ENCODE measurements around the gene PEX14. TPM values are rescaled to one million over a fixed set of nuclear protein-coding genes. Genes with fewer than 3 reads are reported as not detected.

The PEX14 gene
- total and polyA plus RNA-seq, 4 donors, result 9.5 to 26.9 (median 19.7) TPM

DNA sequence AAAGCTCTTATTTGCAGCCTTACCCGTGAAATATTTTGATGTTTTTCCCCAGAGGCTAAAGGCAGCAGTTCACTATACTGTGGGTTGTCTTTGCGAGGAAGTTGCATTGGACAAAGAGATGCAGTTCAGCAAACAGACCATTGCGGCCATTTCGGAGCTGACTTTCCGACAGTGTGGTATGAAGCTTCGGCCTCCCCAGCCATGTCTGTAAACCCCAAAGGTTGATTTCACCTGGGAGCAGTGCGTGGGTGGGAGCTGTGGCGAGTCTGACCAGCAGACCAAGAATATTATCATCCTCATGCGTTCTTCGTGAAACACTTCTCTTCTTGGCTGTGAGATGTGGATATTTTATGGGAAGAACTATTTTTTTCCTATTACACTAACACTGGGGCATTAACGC, 41.0 kb upstream of the PEX14 start:
- no peak for DNase-seq (ENCODE audit: low read depth in 4 of 6, low spot score in 6 of 6)
- H3K4me1 ChIP-seq (ENCODE audit: control insufficient read depth, insufficient read depth, low read length), result peaks cover 24% of the 10 kb centered on the region
- 85% methylated on average over 6 of the region's 11 CpGs for WGBS (ENCODE audit: insufficient coverage)
- no peak overlapping the region for H3K4me3 ChIP-seq (ENCODE audit: low read depth, low read length)
- no peaks in the 10 kb centered on the region for H3K9me3 ChIP-seq (ENCODE audit: control insufficient read depth, insufficient read depth, low read length)
- H3K36me3 ChIP-seq (ENCODE audit: control insufficient read depth, insufficient read depth, low read length), result no peaks in the 10 kb centered on the region
- H3K27me3 ChIP-seq (ENCODE audit: control insufficient read depth, insufficient read depth, low read length), result no peaks in the 10 kb centered on the region
- no peak overlapping the region for H3K27ac ChIP-seq (ENCODE audit: low read depth, low read length)

DNA sequence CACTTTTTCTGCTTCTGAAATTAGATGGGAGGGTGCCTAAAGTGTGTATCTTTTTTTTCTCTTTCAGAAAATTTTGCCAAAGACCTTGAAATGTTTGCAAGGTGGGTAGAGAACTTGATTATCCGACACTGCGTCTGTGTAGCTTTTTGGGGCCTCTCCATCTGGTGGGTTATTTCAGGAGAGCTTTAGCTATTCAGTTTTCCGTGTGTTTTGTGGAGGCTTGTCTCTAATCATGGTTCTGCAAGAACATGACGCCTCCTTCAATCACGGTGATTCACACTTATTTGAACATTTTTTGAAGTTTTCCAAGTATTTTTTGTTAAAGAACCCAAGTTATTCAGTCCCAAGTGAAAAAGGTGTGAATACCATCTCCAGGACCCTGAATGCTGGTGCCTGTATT, 40.2 kb upstream of the PEX14 start:
- no peak overlapping the region for H3K27ac ChIP-seq (ENCODE audit: low read depth, low read length)
- no peaks in the 10 kb centered on the region for H3K27me3 ChIP-seq (ENCODE audit: control insufficient read depth, insufficient read depth, low read length)
- 92% methylated on average over 3 of the region's 5 CpGs for WGBS (ENCODE audit: insufficient coverage)
- no peaks in the 10 kb centered on the region for H3K36me3 ChIP-seq (ENCODE audit: control insufficient read depth, insufficient read depth, low read length)
- no peaks in the 10 kb centered on the region for H3K9me3 ChIP-seq (ENCODE audit: control insufficient read depth, insufficient read depth, low read length)
- H3K4me3 ChIP-seq (ENCODE audit: low read depth, low read length), result no peak overlapping the region
- no peak for DNase-seq (ENCODE audit: low read depth in 4 of 6, low spot score in 6 of 6)
- peaks cover 23% of the 10 kb centered on the region for H3K4me1 ChIP-seq (ENCODE audit: control insufficient read depth, insufficient read depth, low read length)

DNA sequence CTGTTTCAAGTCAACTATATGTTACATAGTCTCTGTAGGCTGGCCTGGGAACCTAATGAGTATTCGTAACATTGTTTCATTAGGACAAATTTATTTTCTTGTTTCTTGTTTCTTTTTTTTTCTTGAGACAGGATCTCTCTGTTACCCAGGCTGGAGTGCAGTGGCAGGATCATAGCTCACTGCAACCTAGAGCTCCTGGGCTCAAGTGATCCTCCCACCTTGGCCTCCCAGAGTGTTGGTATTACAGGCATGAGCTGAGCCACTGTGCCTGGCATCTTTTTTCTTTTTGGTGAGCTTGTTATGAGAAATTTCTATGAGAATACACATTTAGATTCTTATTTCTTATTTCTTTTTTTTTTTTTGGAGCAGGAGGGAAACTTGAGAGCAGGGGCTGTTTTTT, 37.7 kb upstream of the PEX14 start:
- Histone ChIP-seq H3K27ac (ENCODE audit: low read depth, low read length) (no peak overlapping the region), H3K4me3 (ENCODE audit: low read depth, low read length) (no peak overlapping the region), H3K36me3 (ENCODE audit: control insufficient read depth, insufficient read depth, low read length) (peaks cover 3% of the 10 kb centered on the region), H3K27me3 (ENCODE audit: control insufficient read depth, insufficient read depth, low read length) (no peaks in the 10 kb centered on the region), H3K4me1 (ENCODE audit: control insufficient read depth, insufficient read depth, low read length) (peaks cover 4% of the 10 kb centered on the region), H3K9me3 (ENCODE audit: control insufficient read depth, insufficient read depth, low read length) (no peaks in the 10 kb centered on the region)
- no CpG with 5 or more reads among the region's 1 CpG for WGBS (ENCODE audit: insufficient coverage)
- no peak for DNase-seq (ENCODE audit: low read depth in 4 of 6, low spot score in 6 of 6)

DNA sequence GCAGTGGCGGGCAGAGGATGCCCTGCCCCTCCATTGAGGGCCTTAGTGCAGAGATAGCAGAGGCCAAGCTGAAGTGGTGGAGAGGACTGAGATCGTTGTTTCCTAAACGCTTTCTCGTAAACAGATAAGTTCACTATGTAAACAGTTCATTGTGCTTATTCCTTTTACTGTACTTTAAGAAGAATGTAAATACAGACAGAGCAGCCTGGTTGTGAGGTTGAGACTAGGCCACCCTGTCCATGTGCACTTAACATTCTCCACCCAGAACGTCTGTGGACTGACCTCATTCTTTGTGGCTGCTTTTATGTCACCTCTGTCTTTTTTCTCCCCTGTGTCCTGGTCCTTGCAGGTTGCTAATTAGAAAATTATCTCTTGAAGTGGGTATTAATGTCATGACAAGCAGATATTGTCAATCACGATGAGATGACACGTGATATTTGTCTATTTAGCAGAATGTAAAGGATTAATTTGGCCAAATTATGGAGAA, 36.0 kb upstream of the PEX14 start:
- no peaks in the 10 kb centered on the region for H3K9me3 ChIP-seq (ENCODE audit: control insufficient read depth, insufficient read depth, low read length)
- peaks cover 11% of the 10 kb centered on the region for H3K36me3 ChIP-seq (ENCODE audit: control insufficient read depth, insufficient read depth, low read length)
- no peaks in the 10 kb centered on the region for H3K4me1 ChIP-seq (ENCODE audit: control insufficient read depth, insufficient read depth, low read length)
- 100% methylated on average over 2 of the region's 7 CpGs for WGBS (ENCODE audit: insufficient coverage)
- no peaks in the 10 kb centered on the region for H3K27me3 ChIP-seq (ENCODE audit: control insufficient read depth, insufficient read depth, low read length)
- no peak overlapping the region for H3K4me3 ChIP-seq (ENCODE audit: low read depth, low read length)
- H3K27ac ChIP-seq (ENCODE audit: low read depth, low read length), result no peak overlapping the region
- DNase-seq (ENCODE audit: low read depth in 4 of 6, low spot score in 6 of 6), result no peak

DNA sequence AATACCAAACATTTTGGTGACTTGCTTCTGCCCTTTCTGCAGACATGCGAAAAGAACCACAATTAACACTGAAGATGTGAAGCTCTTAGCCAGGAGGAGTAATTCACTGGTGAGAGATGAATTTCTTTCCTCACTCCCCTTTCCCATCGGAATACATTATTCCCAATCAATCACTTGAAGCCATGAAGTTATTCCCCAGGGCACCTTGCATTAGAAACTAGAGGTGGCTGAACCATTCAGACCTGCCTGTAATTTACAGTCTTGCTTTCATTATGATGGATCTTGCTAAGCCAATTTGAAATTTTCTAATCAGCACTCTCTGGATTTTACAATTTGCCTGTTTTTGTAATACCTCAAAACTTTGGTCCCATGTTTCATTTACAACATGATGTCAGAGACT, 34.4 kb upstream of the PEX14 start:
- no peak overlapping the region for H3K4me3 ChIP-seq (ENCODE audit: low read depth, low read length)
- peaks cover 11% of the 10 kb centered on the region for H3K36me3 ChIP-seq (ENCODE audit: control insufficient read depth, insufficient read depth, low read length)
- no peaks in the 10 kb centered on the region for H3K9me3 ChIP-seq (ENCODE audit: control insufficient read depth, insufficient read depth, low read length)
- no peaks in the 10 kb centered on the region for H3K4me1 ChIP-seq (ENCODE audit: control insufficient read depth, insufficient read depth, low read length)
- no peaks in the 10 kb centered on the region for H3K27me3 ChIP-seq (ENCODE audit: control insufficient read depth, insufficient read depth, low read length)
- WGBS (ENCODE audit: insufficient coverage), result 88% methylated on average over 1 of the region's 2 CpGs
- H3K27ac ChIP-seq (ENCODE audit: low read depth, low read length), result no peak overlapping the region
- peak in 1 of 6 donors; percentile 36 for DNase-seq (ENCODE audit: low read depth in 4 of 6, low spot score in 6 of 6)

DNA sequence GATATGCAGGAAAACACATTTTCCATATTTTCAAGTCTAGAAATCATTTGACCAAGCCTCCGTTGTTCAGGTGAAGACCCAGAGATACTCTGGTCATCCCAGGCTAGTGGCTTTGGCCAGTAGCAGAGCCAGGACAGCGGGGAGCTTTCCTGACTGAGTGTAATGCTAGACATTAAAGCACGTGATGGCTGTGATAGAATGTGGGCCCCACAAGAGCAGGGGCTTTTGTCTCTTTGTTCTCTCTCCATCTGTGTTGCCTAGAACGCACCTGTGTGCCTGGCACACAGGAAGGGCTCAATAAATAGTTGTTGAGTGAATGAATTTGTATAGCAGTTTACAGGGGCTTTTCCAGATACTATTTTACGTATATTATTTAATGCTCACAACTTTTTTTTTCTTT, 34.0 kb upstream of the PEX14 start:
- H3K9me3 ChIP-seq (ENCODE audit: control insufficient read depth, insufficient read depth, low read length), result no peaks in the 10 kb centered on the region
- H3K27me3 ChIP-seq (ENCODE audit: control insufficient read depth, insufficient read depth, low read length), result no peaks in the 10 kb centered on the region
- H3K27ac ChIP-seq (ENCODE audit: low read depth, low read length), result no peak overlapping the region
- no peak overlapping the region for H3K4me3 ChIP-seq (ENCODE audit: low read depth, low read length)
- no peak for DNase-seq (ENCODE audit: low read depth in 4 of 6, low spot score in 6 of 6)
- 85% methylated on average over 3 of the region's 5 CpGs for WGBS (ENCODE audit: insufficient coverage)
- no peaks in the 10 kb centered on the region for H3K4me1 ChIP-seq (ENCODE audit: control insufficient read depth, insufficient read depth, low read length)
- H3K36me3 ChIP-seq (ENCODE audit: control insufficient read depth, insufficient read depth, low read length), result peaks cover 11% of the 10 kb centered on the region

DNA sequence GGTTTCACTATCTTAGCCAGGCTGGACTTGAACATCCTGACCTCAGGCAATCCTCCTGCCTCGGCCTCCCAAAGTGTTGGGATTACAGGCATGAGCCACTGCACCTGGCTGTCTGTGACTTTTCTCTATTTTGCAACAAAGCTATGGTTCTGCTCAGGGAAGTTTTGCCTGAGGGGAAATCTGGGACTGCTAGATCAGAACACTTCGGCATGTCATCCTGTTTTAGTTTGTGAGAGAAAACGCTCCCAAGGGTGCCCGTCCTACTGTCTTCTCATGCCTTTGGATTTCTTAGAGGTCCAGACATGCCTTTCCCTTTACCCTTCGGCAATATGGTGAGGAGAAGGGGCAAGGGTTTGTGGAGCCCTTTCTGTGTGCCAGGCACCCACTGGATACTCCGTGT, 30.5 kb upstream of the PEX14 start:
- 95% methylated on average over 2 of the region's 6 CpGs for WGBS (ENCODE audit: insufficient coverage)
- no peaks in the 10 kb centered on the region for H3K27me3 ChIP-seq (ENCODE audit: control insufficient read depth, insufficient read depth, low read length)
- H3K4me1 ChIP-seq (ENCODE audit: control insufficient read depth, insufficient read depth, low read length), result no peaks in the 10 kb centered on the region
- DNase-seq (ENCODE audit: low read depth in 4 of 6, low spot score in 6 of 6), result no peak
- H3K4me3 ChIP-seq (ENCODE audit: low read depth, low read length), result no peak overlapping the region
- no peaks in the 10 kb centered on the region for H3K9me3 ChIP-seq (ENCODE audit: control insufficient read depth, insufficient read depth, low read length)
- peaks cover 18% of the 10 kb centered on the region for H3K36me3 ChIP-seq (ENCODE audit: control insufficient read depth, insufficient read depth, low read length)
- H3K27ac ChIP-seq (ENCODE audit: low read depth, low read length), result no peak overlapping the region

DNA sequence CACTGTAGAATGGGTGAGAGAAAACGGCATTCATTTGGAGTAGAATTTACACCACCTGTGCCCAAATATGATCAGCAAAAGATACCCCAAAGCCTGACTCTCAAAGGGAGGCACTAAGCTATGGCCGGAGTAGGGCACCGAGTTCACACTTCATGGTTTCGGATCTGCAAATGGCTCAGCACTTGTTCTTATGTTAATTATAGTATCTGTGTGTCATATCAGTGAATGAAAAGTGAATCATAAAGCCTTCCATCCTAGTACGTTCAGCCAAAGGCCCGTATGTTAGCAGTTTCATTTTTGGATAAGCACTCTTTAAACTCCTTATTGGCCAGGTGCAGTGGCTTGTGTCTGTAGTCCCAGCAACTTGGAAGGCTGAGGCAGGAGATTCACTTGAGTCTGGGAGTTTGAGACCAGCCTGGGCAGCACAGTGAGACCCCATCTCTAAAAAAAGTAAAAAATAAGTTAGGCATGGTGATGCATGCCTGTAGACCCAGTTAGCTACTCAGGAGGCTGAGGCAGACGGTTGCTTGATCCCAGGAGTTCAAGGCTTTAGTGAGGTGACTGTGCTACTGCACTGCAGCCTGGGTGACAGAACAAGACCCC, 29.9 kb upstream of the PEX14 start:
- peaks cover 2% of the 10 kb centered on the region for H3K4me1 ChIP-seq (ENCODE audit: control insufficient read depth, insufficient read depth, low read length)
- no peak overlapping the region for H3K4me3 ChIP-seq (ENCODE audit: low read depth, low read length)
- no peaks in the 10 kb centered on the region for H3K9me3 ChIP-seq (ENCODE audit: control insufficient read depth, insufficient read depth, low read length)
- H3K36me3 ChIP-seq (ENCODE audit: control insufficient read depth, insufficient read depth, low read length), result peaks cover 20% of the 10 kb centered on the region
- DNase-seq (ENCODE audit: low read depth in 4 of 6, low spot score in 6 of 6), result no peak
- H3K27me3 ChIP-seq (ENCODE audit: control insufficient read depth, insufficient read depth, low read length), result no peaks in the 10 kb centered on the region
- no peak overlapping the region for H3K27ac ChIP-seq (ENCODE audit: low read depth, low read length)
- 93% methylated on average over 6 of the region's 7 CpGs for WGBS (ENCODE audit: insufficient coverage)

DNA sequence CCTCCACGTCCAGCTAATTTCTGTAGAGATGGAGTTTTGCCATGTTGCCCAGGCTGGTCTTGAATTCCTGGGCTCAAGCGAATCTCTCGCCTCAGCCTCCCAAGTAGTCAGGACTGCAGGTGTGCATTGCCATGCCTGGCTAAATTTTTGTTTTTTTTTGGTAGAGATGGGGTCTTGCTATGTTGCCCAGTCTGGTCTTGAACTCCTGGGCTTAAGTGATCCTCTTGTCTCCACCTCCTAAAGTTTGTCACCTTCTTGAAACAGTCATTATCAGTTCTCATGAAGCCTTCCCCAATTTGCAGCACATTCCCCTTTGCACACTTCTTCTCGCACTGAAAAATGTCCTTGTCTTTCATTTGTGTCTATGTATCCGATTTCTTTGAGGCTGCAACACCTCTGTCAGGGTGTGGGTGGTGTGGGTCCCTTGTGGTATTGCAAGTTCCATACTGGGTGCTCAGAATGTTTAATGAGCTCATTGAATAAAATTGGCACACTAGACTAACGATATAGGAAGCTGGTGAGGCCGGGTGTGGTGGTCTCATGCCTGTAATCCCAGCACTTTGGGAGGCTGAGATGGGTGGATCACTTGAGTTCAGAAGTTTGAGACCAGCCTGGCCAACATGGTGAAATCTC, 27.8 kb upstream of the PEX14 start:
- Histone ChIP-seq H3K4me1 (ENCODE audit: control insufficient read depth, insufficient read depth, low read length) (peaks cover 13% of the 10 kb centered on the region), H3K4me3 (ENCODE audit: low read depth, low read length) (no peak overlapping the region), H3K27ac (ENCODE audit: low read depth, low read length) (no peak overlapping the region), H3K9me3 (ENCODE audit: control insufficient read depth, insufficient read depth, low read length) (no peaks in the 10 kb centered on the region), H3K27me3 (ENCODE audit: control insufficient read depth, insufficient read depth, low read length) (no peaks in the 10 kb centered on the region), H3K36me3 (ENCODE audit: control insufficient read depth, insufficient read depth, low read length) (peaks cover 25% of the 10 kb centered on the region)
- 97% methylated on average over 5 of the region's 7 CpGs for WGBS (ENCODE audit: insufficient coverage)
- DNase-seq (ENCODE audit: low read depth in 4 of 6, low spot score in 6 of 6), result no peak

DNA sequence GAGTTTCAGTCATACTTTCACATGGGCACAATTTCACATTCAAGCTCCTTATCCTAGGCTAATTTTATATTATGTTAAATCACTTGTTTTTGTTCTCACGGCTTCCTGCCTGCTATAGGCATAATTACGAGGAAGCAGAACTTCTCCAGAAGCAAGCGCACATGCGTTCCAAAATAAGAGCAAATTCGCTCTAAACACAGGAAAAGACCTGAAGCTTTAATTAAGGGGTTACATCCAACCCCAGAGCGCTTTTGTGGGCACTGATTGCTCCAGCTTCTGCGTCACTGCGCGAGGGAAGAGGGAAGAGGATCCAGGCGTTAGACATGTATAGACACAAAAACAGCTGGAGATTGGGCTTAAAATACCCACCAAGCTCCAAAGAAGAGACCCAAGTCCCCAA, 25.0 kb upstream of the PEX14 start, which contains the start of gene CORT:
Gene CORT, plus strand, starts transcription at position 281 of the 400 bp plus-strand sequence. CDS start 193 bp downstream, outside the sequence.
- peaks cover 13% of the 10 kb centered on the region for H3K4me1 ChIP-seq (ENCODE audit: control insufficient read depth, insufficient read depth, low read length)
- no peaks in the 10 kb centered on the region for H3K27me3 ChIP-seq (ENCODE audit: control insufficient read depth, insufficient read depth, low read length)
- WGBS (ENCODE audit: insufficient coverage), result 92% methylated on average over 2 of the region's 10 CpGs
- peak in 1 of 6 donors; percentile 62 for DNase-seq (ENCODE audit: low read depth in 4 of 6, low spot score in 6 of 6)
- no peak within 1 kb of the TSS for H3K4me3 ChIP-seq (ENCODE audit: low read depth, low read length)
- peaks cover 17% of the 10 kb centered on the region for H3K36me3 ChIP-seq (ENCODE audit: control insufficient read depth, insufficient read depth, low read length)
- no peak within 1 kb of the TSS for H3K27ac ChIP-seq (ENCODE audit: low read depth, low read length)
- no peaks in the 10 kb centered on the region for H3K9me3 ChIP-seq (ENCODE audit: control insufficient read depth, insufficient read depth, low read length)
